ENCODE measurements around the gene CCDC7. TPM values are rescaled to one million over a fixed set of nuclear protein-coding genes. Genes with fewer than 3 reads are reported as not detected.

Gene CCDC7
- total RNA-seq, 2 experiments from 2014 or later, result 28.4 to 34.5 TPM

DNA sequence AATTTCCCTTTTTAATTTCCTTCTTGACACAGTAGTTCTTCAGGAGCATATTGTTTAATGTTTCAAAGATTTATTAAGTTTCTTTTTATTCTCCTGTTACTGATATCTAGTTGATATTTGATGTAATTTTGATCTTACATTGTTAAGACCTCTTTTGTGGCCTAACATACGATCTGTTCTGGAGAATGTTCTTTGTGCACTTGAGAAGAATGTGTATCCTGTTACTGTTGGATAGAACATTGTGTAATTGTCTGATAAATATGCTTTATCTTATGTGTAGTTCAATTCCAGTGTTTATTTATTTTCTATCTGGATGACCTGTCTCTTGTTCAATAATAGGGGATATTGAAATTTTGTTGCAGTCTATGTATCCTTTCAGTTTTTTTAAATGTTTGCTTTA, 405.4 kb downstream of the CCDC7 start:
- no peaks in the 10 kb centered on the region for H3K36me3 Mint-ChIP-seq
- H3K4me1 Mint-ChIP-seq, result no peaks in the 10 kb centered on the region
- H3K27ac Mint-ChIP-seq, result no peak overlapping the region
- POLR2A ChIA-PET, result no interaction called here
- H3K27me3 Mint-ChIP-seq, result no peaks in the 10 kb centered on the region
- ATAC-seq (ENCODE audit: low read depth), result no peak
- no peak overlapping the region for H3K4me3 Mint-ChIP-seq
- no peaks in the 10 kb centered on the region for H3K9me3 Mint-ChIP-seq
- DNase-seq, result no peak

DNA sequence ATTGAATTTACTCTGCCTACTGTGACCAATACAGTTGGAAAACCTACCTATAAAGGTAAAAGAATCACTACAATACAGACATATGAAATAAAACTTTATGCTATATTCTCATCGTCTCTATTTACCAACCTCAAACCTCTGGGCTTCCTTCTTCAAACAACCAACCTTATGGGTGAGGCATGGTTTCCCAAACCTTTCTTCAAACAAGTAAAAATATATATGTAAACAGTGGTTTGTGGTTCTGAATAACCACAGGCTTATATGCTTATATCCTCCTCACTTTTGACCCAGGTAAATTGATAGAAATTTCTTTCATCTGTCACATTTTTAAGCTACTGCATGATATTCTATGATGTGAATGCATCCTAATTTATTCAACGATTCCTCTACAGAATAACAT, 408.5 kb downstream of the CCDC7 start:
- Mint-ChIP-seq H3K27ac (no peak overlapping the region), H3K4me3 (no peak overlapping the region), H3K27me3 (peaks cover 2% of the 10 kb centered on the region), H3K36me3 (no peaks in the 10 kb centered on the region), H3K9me3 (peaks cover 4% of the 10 kb centered on the region), H3K4me1 (no peaks in the 10 kb centered on the region)
- ATAC-seq (ENCODE audit: low read depth) (no peak), DNase-seq (no peak)
- POLR2A ChIA-PET, result no interaction called here

DNA sequence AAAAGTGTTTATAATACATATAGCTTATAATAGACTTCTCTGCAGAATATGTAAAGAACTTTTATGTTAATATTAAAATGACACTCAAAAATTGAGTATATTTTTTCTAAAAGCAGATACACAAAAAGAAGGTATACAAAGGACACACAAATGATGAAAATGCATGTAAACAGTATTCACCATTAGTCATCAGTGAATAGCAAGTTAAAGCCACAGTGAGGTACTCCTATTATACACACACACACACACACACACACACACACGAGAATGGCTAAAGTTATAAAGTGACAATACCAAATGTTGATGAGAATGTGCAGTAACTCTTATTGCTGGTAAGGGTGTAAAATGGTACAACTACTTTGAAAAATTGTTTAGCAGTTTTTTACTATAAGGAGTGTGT, 419.2 kb downstream of the CCDC7 start:
- H3K27me3 Mint-ChIP-seq, result peaks cover 5% of the 10 kb centered on the region
- peaks cover 1% of the 10 kb centered on the region for H3K36me3 Mint-ChIP-seq
- H3K4me1 Mint-ChIP-seq, result no peaks in the 10 kb centered on the region
- H3K27ac Mint-ChIP-seq, result no peak overlapping the region
- POLR2A ChIA-PET, result no interaction called here
- H3K9me3 Mint-ChIP-seq, result peaks cover 4% of the 10 kb centered on the region
- DNase-seq, result no peak
- H3K4me3 Mint-ChIP-seq, result no peak overlapping the region
- ATAC-seq (ENCODE audit: low read depth), result no peak

DNA sequence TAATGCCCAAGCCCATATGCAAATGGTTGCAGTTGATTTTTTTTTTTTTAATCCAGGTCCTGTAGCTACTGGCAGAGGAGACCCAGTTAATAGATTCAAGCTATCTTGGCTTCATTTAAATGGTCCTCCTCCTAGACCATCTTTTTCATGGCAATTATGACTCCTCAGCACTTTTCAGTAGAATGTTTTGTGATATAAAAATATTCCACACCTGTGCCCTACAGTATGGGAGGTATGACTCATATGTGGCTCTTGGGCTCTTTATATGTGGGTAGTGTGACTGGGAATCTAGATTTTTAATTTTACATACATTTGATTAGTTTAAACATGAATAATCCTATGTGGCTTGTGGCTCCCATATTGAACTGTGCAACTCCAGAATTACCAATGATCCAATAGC, 432.0 kb downstream of the CCDC7 start:
- POLR2A ChIA-PET, result no interaction called here

DNA sequence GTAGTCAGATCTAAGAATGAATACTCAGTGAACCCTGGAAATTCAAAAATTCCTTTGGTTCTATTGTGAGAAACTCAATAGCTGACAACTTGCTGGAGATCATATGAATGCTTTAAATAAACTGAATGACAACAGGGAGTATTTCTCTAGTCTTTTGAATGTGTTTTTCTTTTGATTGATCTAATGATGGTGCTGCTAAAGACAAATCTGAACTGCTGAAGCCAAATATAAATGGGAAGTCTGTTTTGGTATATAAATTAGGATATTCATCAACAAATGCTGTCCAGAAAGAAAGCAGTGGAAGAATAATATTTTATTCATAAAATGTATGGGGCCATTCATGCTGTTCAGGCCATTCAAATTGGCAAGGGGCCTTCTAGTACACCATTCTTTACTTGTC, 432.7 kb downstream of the CCDC7 start:
- POLR2A ChIA-PET, result no interaction called here
- no peaks in the 10 kb centered on the region for H3K36me3 Mint-ChIP-seq
- H3K9me3 Mint-ChIP-seq, result peaks cover 2% of the 10 kb centered on the region
- no peaks in the 10 kb centered on the region for H3K4me1 Mint-ChIP-seq
- ATAC-seq (ENCODE audit: low read depth), result no peak
- DNase-seq, result no peak
- no peak overlapping the region for H3K27ac Mint-ChIP-seq
- no peaks in the 10 kb centered on the region for H3K27me3 Mint-ChIP-seq
- H3K4me3 Mint-ChIP-seq, result no peak overlapping the region

More for the DNA sequence above, 432.0 kb downstream of the CCDC7 start:
- Mint-ChIP-seq H3K4me1 (no peaks in the 10 kb centered on the region), H3K9me3 (peaks cover 3% of the 10 kb centered on the region), H3K36me3 (no peaks in the 10 kb centered on the region), H3K27ac (no peak overlapping the region), H3K27me3 (no peaks in the 10 kb centered on the region), H3K4me3 (no peak overlapping the region)
- no peak for DNase-seq
- ATAC-seq (ENCODE audit: low read depth), result no peak

DNA sequence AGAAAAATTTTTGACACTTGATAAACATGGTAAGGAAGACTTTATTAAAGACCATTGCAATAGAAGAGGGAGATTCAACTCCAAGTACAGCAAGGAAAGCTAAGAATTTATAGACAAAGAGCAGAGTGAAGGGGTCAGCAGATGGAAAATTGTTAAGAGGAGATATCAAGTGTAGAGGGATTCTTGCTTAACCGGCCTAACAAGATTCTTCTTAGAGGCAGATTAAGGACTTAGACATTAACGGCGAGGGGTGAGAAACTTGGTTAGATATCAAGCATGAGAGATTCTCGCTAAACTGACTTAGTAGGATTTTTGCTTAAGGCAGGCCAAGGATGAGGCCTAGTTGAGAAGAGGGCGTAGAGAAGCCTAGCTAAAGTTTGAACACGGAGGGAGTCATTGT, 436.1 kb downstream of the CCDC7 start:
- Mint-ChIP-seq H3K4me3 (no peak overlapping the region), H3K36me3 (no peaks in the 10 kb centered on the region), H3K27ac (no peak overlapping the region), H3K9me3 (no peaks in the 10 kb centered on the region), H3K4me1 (no peaks in the 10 kb centered on the region), H3K27me3 (no peaks in the 10 kb centered on the region)
- POLR2A ChIA-PET, result no interaction called here
- DNase-seq (no peak), ATAC-seq (ENCODE audit: low read depth) (no peak)

DNA sequence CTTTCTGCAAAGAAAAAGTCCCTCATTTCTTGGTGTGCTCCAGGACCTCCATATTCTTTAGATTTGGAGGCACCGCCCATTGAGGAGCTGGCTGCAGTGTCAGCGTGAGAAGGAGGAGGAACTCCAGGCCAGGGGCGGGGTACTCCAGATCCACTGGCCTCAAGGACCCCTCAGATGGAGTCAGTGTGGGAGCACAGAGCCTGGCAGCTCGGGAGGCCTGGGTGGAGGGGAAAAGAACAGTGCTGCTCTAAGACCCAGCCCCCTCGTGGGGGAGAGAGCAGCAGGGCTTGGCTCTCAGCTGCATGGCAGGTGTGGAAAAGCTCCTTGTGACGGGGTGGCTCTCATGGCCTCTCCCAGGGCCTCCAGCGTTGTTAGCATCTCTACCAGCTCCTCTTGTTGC, 441.5 kb downstream of the CCDC7 start:
- Mint-ChIP-seq H3K27ac (no peak overlapping the region), H3K27me3 (no peaks in the 10 kb centered on the region), H3K4me1 (no peaks in the 10 kb centered on the region), H3K4me3 (no peak overlapping the region), H3K36me3 (no peaks in the 10 kb centered on the region), H3K9me3 (no peaks in the 10 kb centered on the region)
- POLR2A ChIA-PET, result no interaction called here
- ATAC-seq (ENCODE audit: low read depth) (no peak), DNase-seq (no peak)

DNA sequence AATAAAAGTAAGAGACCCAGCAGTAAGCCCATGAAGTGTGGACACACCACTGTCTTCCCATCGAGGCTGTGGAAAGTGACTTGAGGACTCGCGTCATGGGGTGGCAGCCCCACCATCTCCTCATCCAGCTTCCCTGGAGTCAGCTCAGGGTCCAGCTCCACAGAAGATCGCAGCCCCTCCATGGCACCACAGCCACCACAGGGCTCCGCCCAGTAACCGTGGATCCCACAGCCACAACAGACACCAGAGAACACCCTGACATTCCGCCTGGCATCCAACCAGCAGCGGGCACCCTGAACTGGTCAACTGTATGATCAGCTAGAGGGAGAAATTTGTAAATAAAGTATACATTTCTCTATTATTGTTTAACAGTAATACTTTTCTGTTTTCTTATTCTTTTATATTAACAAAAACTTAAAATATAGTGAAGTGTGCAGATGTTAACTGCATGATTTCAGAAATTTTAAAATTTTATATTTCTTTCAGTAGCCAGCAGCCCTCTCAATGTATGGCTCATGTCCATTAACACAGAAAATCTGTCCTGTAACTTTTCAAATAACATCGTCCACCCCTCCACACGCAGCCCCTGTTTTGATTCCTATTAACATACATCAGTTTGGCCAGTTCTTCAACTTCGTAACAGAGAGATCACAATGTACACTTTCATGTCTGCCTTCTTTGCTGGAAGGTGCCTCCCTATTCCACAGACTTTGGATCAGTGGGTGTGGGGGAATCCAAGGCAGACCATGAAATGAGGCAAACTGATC, 442.4 kb downstream of the CCDC7 start:
- no peak for DNase-seq
- no peak for ATAC-seq (ENCODE audit: low read depth)
- Mint-ChIP-seq H3K4me3 (no peak overlapping the region), H3K9me3 (no peaks in the 10 kb centered on the region), H3K27me3 (no peaks in the 10 kb centered on the region), H3K36me3 (no peaks in the 10 kb centered on the region), H3K4me1 (no peaks in the 10 kb centered on the region), H3K27ac (no peak overlapping the region)
- POLR2A ChIA-PET, result no interaction called here

DNA sequence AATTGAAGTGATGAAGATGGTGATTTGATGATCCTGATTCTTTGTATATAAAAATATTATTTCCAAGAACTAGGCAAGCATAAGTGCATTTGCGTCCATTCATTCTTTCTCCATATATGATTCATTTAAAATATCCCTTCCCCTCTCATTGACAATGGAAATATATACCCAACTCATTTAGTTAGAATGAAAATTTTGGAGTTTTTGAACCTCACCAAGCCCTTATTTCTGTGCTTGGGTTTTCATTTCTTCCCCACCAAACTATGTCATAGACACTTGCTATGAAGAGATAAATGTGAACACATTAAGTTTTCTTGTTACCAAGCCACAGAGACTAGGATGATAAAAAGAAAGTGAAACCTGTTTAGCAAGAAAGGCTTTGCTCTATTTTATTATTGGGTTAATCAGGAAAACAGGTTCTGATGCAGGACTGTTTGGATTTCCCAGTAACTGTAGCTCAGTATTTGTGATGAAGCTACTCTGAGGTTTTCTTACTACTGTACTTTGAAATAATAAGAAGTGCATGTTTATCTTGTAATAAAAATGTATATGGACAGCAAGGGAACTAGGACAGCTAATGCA, 443.8 kb downstream of the CCDC7 start:
- Mint-ChIP-seq H3K4me1 (no peaks in the 10 kb centered on the region), H3K4me3 (peak overlapping the region; percentile 38), H3K36me3 (peaks cover 3% of the 10 kb centered on the region), H3K27me3 (no peaks in the 10 kb centered on the region), H3K27ac (no peak overlapping the region), H3K9me3 (no peaks in the 10 kb centered on the region)
- DNase-seq (no peak), ATAC-seq (ENCODE audit: low read depth) (no peak)
- POLR2A ChIA-PET, result no interaction called here

DNA sequence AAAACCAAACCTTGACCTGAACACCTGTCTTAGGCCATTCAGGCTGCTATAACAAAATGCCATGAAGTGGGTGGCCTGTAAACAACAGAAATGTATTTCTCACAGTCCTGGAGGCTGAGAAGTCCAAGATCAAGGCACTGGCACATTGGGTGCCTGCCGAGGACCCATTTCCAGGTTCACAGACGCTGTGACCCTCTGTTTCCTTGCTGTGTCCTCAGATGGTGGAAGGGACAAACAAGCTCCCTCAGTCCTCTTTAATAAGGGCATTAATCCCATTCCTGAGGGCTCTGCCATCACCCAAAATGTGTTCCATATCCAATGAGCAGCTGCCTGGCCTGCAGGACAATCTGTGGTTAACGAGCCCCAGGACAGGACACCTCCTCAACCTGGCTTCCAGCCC, 444.5 kb downstream of the CCDC7 start:
- POLR2A ChIA-PET, result no interaction called here
- H3K4me3 Mint-ChIP-seq, result no peak overlapping the region
- no peak overlapping the region for H3K27ac Mint-ChIP-seq
- no peaks in the 10 kb centered on the region for H3K9me3 Mint-ChIP-seq
- H3K4me1 Mint-ChIP-seq, result no peaks in the 10 kb centered on the region
- no peak for DNase-seq
- H3K36me3 Mint-ChIP-seq, result peaks cover 3% of the 10 kb centered on the region
- ATAC-seq (ENCODE audit: low read depth), result no peak
- H3K27me3 Mint-ChIP-seq, result no peaks in the 10 kb centered on the region

DNA sequence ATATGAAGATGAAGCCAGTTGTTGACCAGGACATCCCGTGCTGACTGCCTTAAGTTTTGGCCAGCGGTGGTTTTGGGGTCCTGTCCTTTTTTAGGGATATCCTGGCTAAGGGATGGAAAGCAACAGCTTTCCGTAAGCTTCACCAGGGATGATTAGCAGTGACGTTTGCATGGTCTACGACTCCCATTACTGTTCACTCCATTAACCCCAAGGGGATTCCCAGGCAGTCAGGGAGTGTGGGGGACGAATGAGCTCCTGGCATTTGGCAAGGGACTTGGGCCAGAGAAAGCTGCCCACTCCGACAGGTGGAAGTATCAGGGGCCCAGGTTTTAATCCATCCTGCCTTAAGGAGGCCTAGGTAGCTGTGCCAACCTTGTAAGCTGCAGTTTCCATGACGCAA, 445.3 kb downstream of the CCDC7 start:
- no peak overlapping the region for H3K27ac Mint-ChIP-seq
- peaks cover 4% of the 10 kb centered on the region for H3K36me3 Mint-ChIP-seq

DNA sequence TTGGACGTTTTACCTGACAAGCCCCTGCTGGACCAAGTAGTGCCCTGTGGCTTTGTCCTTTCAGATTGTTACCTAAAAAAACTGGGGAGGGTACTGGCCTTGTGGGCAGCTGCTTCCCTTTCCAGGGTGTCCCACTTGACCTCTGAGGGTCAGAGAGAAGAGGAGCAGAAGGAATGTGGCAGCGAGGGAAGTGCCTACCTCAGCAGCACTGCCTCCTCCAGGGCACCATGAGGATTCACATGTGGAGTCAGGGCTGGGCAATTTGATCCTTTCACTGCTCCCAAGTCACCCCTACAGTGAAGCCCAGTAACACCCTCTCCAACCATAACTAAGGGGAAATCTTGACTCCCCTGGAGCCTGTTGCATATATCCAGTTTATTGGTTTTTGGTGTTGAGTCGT, 447.5 kb downstream of the CCDC7 start:
- DNase-seq (no peak), ATAC-seq (ENCODE audit: low read depth) (no peak)
- Mint-ChIP-seq H3K9me3 (no peaks in the 10 kb centered on the region), H3K36me3 (peaks cover 13% of the 10 kb centered on the region), H3K27me3 (no peaks in the 10 kb centered on the region), H3K4me3 (no peak overlapping the region), H3K4me1 (no peaks in the 10 kb centered on the region), H3K27ac (no peak overlapping the region)
- POLR2A ChIA-PET, result no interaction called here

More for the DNA sequence above, 445.3 kb downstream of the CCDC7 start:
- H3K27me3 Mint-ChIP-seq, result no peaks in the 10 kb centered on the region
- ATAC-seq (ENCODE audit: low read depth), result no peak
- no peaks in the 10 kb centered on the region for H3K4me1 Mint-ChIP-seq
- no peak for DNase-seq
- POLR2A ChIA-PET, result no interaction called here
- no peaks in the 10 kb centered on the region for H3K9me3 Mint-ChIP-seq
- no peak overlapping the region for H3K4me3 Mint-ChIP-seq

DNA sequence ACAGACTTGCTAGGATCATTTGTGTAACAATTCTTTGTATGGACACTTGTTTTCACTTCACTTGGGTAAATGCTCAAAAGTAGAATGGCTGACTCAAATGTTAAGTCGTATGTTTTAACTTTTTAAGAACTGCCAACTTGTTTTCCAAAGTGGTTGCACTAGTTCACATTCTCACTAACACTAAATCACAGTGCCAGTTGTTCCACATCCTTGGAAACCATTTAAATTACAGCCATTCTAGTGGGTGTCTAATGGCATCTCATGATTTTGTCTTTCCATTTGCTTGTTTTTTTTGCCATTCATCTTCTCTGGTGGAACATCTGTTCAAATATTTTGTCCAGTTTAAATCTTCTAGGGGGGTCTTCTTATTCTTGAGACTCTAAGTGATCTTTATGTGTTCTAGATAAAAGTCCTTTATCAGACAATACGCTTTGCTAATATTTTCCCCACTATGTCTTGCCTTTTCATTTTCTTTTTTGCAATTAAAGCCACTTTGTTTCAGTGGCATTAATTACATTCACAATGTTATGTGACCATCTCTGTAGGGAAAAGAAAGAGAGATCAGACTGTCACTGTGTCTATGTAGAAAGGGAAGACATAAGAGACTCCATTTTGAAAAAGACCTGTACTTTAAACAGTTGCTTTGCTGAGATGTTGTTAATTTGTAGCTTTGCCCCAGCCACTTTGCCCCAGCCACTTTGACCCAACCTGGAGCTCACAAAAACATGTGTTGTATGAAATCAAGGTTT, 448.1 kb downstream of the CCDC7 start:
- Mint-ChIP-seq H3K27me3 (no peaks in the 10 kb centered on the region), H3K36me3 (peaks cover 17% of the 10 kb centered on the region), H3K4me3 (no peak overlapping the region), H3K4me1 (no peaks in the 10 kb centered on the region), H3K9me3 (no peaks in the 10 kb centered on the region), H3K27ac (no peak overlapping the region)
- POLR2A ChIA-PET, result no interaction called here
- ATAC-seq (ENCODE audit: low read depth) (no peak), DNase-seq (no peak)

Measured in activated naive CD8-positive, alpha-beta T cell treated with anti-CD3 and anti-CD28 coated beads, Interleukin-2, amount 10 ng/mL, durations not matched to agents 7 days and 5 days (primary cell).